SK-N-SH (cell line): ENCODE data around the gene CPVL. TPM values are rescaled to one million over a fixed set of nuclear protein-coding genes. Genes with fewer than 3 reads are reported as not detected.

ENCODE experiments used
- CTCF ChIA-PET: fragments of 300-600, 350-600 bp; formaldehyde crosslinking; extraction: SDS; loops from one replicate; lab custom pipeline; 2021; lab: Yijun Ruan, JAX
- POLR2A ChIA-PET: fragments of 350-600 bp; sonication (Branson Sonifier 250); formaldehyde crosslinking; extraction: SDS; loops from one replicate; lab custom pipeline; 2020; ENCODE audit warnings: antibody characterized with exemption, inconsistent platforms; lab: Yijun Ruan, JAX
- DNase-seq: peaks from one replicate; pipeline ENCODE4 v3.0.0; 2012
- H2AFZ ChIP-seq: fragments of 200-600 bp; sonication (generic); 2 replicates; pipeline ENCODE4 v1.8.1; 2016; ENCODE audit warnings: antibody characterized with exemption, mild to moderate bottlenecking, low read depth
- H3F3A ChIP-seq: fragments of 200-600 bp; sonication (generic); replicated peaks from 2 replicates; pipeline ENCODE3; 2016; ENCODE audit warnings: antibody characterized with exemption, mild to moderate bottlenecking; ENCODE audit not compliant: insufficient read depth
- H3K27ac ChIP-seq, 2 experiments: fragments of 200-500 bp in 1 of 2; fragments of 200-600 bp in 1 of 2; sonication (Bioruptor generic) in 1 of 2; sonication (generic), shearing (Covaris generic) in 1 of 2; 2 replicates each; pipeline versions ENCODE4 v1.5.1 to v1.6.1; 2014 to 2016; ENCODE audit warnings: low read depth in 2 of 2, inconsistent platforms in 1 of 2, low read length in 1 of 2, mild to moderate bottlenecking in 1 of 2, mixed read lengths in 1 of 2
- H3K27me3 ChIP-seq: fragments of 200-600 bp; sonication (generic), shearing (Covaris generic); 2 replicates; pipeline ENCODE4 v1.6.1; 2016; ENCODE audit warnings: mixed run types; ENCODE audit not compliant: insufficient read depth
- H3K36me3 ChIP-seq, 2 experiments: fragments of 200-500 bp in 1 of 2; fragments of 200-600 bp in 1 of 2; sonication (Bioruptor generic) in 1 of 2; sonication (generic) in 1 of 2; replicated peaks in 1 of 2; 2 replicates each; pipeline versions ENCODE3 to v1.5.1; 2014 to 2016; ENCODE audit warnings: low read length in 1 of 2, mild to moderate bottlenecking in 1 of 2; ENCODE audit not compliant: insufficient read depth in 2 of 2, control insufficient read depth in 1 of 2
- H3K4me1 ChIP-seq, 2 experiments: fragments of 200-500 bp in 1 of 2; fragments of 200-600 bp in 1 of 2; sonication (Bioruptor generic) in 1 of 2; sonication (generic), shearing (Covaris generic) in 1 of 2; 2 replicates each; pipeline versions ENCODE4 v1.5.1 to v1.6.1; 2014 to 2016; ENCODE audit warnings: low read depth in 1 of 2, low read length in 1 of 2, mixed run types in 1 of 2; ENCODE audit not compliant: insufficient read depth in 2 of 2, control insufficient read depth in 1 of 2
- H3K4me2 ChIP-seq: fragments of 200-600 bp; sonication (generic), shearing (Covaris generic); 2 replicates; pipeline ENCODE4 v1.6.1; 2017; ENCODE audit warnings: mixed run types
- H3K4me3 ChIP-seq, 2 experiments: fragments of 200-500 bp in 1 of 2; fragments of 200-600 bp in 1 of 2; sonication (Bioruptor generic) in 1 of 2; sonication (generic), shearing (Covaris generic) in 1 of 2; 2 replicates each; pipeline versions ENCODE4 v1.5.1 to v1.8.1; 2014 to 2016; ENCODE audit warnings: low read depth in 2 of 2, inconsistent platforms in 1 of 2, low read length in 1 of 2, mild to moderate bottlenecking in 1 of 2, mixed read lengths in 1 of 2, moderate library complexity in 1 of 2
- H3K79me2 ChIP-seq: fragments of 200-600 bp; sonication (generic); 2 replicates; pipeline ENCODE4 v1.8.1; 2017; ENCODE audit warnings: mild to moderate bottlenecking; ENCODE audit not compliant: insufficient read depth
- H3K9ac ChIP-seq: fragments of 200-600 bp; sonication (generic); 2 replicates; pipeline ENCODE4 v1.6.1; 2017; ENCODE audit warnings: mixed run types
- H3K9me2 ChIP-seq: fragments of 200-600 bp; sonication (generic); 2 replicates; pipeline ENCODE4 v1.6.1; 2017; ENCODE audit warnings: mixed run types
- H3K9me3 ChIP-seq: fragments of 200-600 bp; sonication (generic); 2 replicates; pipeline ENCODE4 v1.6.1; 2017; ENCODE audit warnings: mixed run types, mild to moderate bottlenecking, moderate library complexity
- H4K20me1 ChIP-seq: fragments of 200-600 bp; sonication (generic); 2 replicates; pipeline ENCODE4 v1.6.1; 2017; ENCODE audit warnings: mild to moderate bottlenecking, mixed run types; ENCODE audit not compliant: insufficient read depth
- CHD2 ChIP-seq: fragments of 150-350 bp; IDR thresholded peaks from 2 replicates; pipeline ENCODE4 v1.6.1; 2018; ENCODE audit warnings: low read length; ENCODE audit not compliant: partially characterized antibody
- ELF1 ChIP-seq: IDR thresholded peaks from 2 replicates; pipeline ENCODE4 v1.4.0; 2012
- FOSL2 ChIP-seq: IDR thresholded peaks from 2 replicates; pipeline ENCODE4 v1.4.0; 2012; ENCODE audit warnings: low read depth, mild to moderate bottlenecking, moderate library complexity, borderline replicate concordance
- GATA2 ChIP-seq: sonication (generic); formaldehyde crosslinking; IDR thresholded peaks from 2 replicates; pipeline ENCODE4 v1.5.0; 2020; ENCODE audit warnings: mild to moderate bottlenecking, missing genetic modification reagents
- IRF3 ChIP-seq: fragments of 150-350 bp; IDR thresholded peaks from 2 replicates; pipeline ENCODE4 v1.6.1; 2016; ENCODE audit warnings: mild to moderate bottlenecking, low read depth, low read length
- JUND ChIP-seq: IDR thresholded peaks from 2 replicates; pipeline ENCODE4 v1.4.0; 2012
- MEF2A ChIP-seq: IDR thresholded peaks from 2 replicates; pipeline ENCODE4 v1.4.0; 2012; ENCODE audit warnings: low read depth, borderline replicate concordance
- POLR2AphosphoS5 ChIP-seq: IDR thresholded peaks from 2 replicates; pipeline ENCODE4 v1.6.1; 2012; ENCODE audit warnings: low read depth, low read length
- RFX5 ChIP-seq: IDR thresholded peaks from 2 replicates; pipeline ENCODE4 v1.6.1; 2012; ENCODE audit warnings: mild to moderate bottlenecking, improper control_type of control experiment, low read length
- RXRA ChIP-seq: IDR thresholded peaks from 2 replicates; pipeline ENCODE4 v1.4.0; 2012; ENCODE audit warnings: low read depth, mild to moderate bottlenecking, borderline replicate concordance
- SIN3A ChIP-seq: IDR thresholded peaks from 2 replicates; pipeline ENCODE4 v1.6.1; 2012; ENCODE audit warnings: low read depth, mild to moderate bottlenecking, low read length, moderate library complexity, borderline replicate concordance
- TEAD4 ChIP-seq: IDR thresholded peaks from 2 replicates; pipeline ENCODE4 v1.4.0; 2012; ENCODE audit warnings: mild to moderate bottlenecking, borderline replicate concordance; ENCODE audit not compliant: insufficient read depth
- USF1 ChIP-seq: IDR thresholded peaks from 2 replicates; pipeline ENCODE4 v1.4.0; 2012; ENCODE audit warnings: low read depth, borderline replicate concordance
- ZBTB33 ChIP-seq: IDR thresholded peaks from 2 replicates; pipeline ENCODE4 v1.4.0; 2012; ENCODE audit warnings: low read depth, borderline replicate concordance
- WGBS: methylation state at CpG from one replicate; pipeline ENCODE4 v1.1.6; 2017; ENCODE audit warnings: low lambda C conversion rate; 5-methylcytosine and 5-hydroxymethylcytosine counted together
- polyA plus RNA-seq, 3 experiments: library from polyadenylated mRNA; depleted of rRNA; stranded (reverse); fragments of >200 nt; gene quantifications; 2 replicates each; pipeline ENCODE4 v1.2.3, GENCODE V29; 2012

The CPVL gene
- polyA plus RNA-seq, 1 of the 3 experiments (the other 2 are of a cell fraction), result not detected

GRCh38 chr7:29035044-29035740 lies 111.1 kb downstream of the CPVL start:
- peak overlapping the region in 1 of 2 experiments; percentile 39; a peak in 2 of 4 replicates for H3K27ac ChIP-seq
- peak overlapping the region; percentile 20 for H3K4me2 ChIP-seq
- H3K9me2 ChIP-seq, result no peaks in the 10 kb centered on the region
- H3K36me3 ChIP-seq, result no peaks in the 10 kb centered on the region
- no peak overlapping the region for H3K4me3 ChIP-seq
- CTCF ChIA-PET, result interaction anchor here (1.0 to 1.6 kb wide), 2 partner anchors 113 to 362 kb away, joined by 3 to 6 read pairs; no protein-coding TSS in a partner anchor
- POLR2A ChIA-PET, result no interaction called here
- H4K20me1 ChIP-seq, result no peaks in the 10 kb centered on the region
- peaks cover 0 to 22% of the 10 kb centered on the region in 2 experiments for H3K4me1 ChIP-seq
- H2AFZ ChIP-seq, result peak overlapping the region; percentile 44
- H3F3A ChIP-seq, result peaks cover 7% of the 10 kb centered on the region
- H3K27me3 ChIP-seq, result no peaks in the 10 kb centered on the region
- WGBS, result 47% methylated on average over 8 of the region's 8 CpGs
- DNase-seq, result no peak
- peak; percentile 44; the same call in 1 of the 2 replicates for TF ChIP-seq FOSL2
- no peak for TF ChIP-seq IRF3
- H3K9me3 ChIP-seq, result no peaks in the 10 kb centered on the region
- H3K79me2 ChIP-seq, result no peaks in the 10 kb centered on the region
- H3K9ac ChIP-seq, result no peak overlapping the region; the same call in 1 of the 2 replicates

- Histone ChIP-seq H3K79me2 (no peaks in the 10 kb centered on the region), H3K36me3 (no peaks in the 10 kb centered on the region), H3K9me2 (no peaks in the 10 kb centered on the region), H2AFZ (no peak overlapping the region), H3K27me3 (no peaks in the 10 kb centered on the region), H4K20me1 (no peaks in the 10 kb centered on the region), H3K4me2 (no peak overlapping the region), H3K27ac (no peak overlapping the region), H3K4me3 (no peak overlapping the region), H3F3A (peaks cover 7% of the 10 kb centered on the region), H3K9me3 (no peaks in the 10 kb centered on the region), H3K4me1 (peaks cover 0 to 6% of the 10 kb centered on the region in 2 experiments; a peak in 1 of 4 replicates), H3K9ac (no peak overlapping the region)
- ChIA-PET CTCF (interaction anchor here (0.7 to 2.1 kb wide), 4 partner anchors 13 to 107 kb away, joined by 3 to 6 read pairs (median 5); no protein-coding TSS in a partner anchor), POLR2A (no interaction called here)
- no peak for TF ChIP-seq USF1
- no peak for TF ChIP-seq RXRA
- TF ChIP-seq CHD2, result no peak
- no peak for TF ChIP-seq GATA2
- no peak for TF ChIP-seq RFX5
- no peak for TF ChIP-seq ELF1
- TF ChIP-seq SIN3A, result no peak
- no peak for TF ChIP-seq FOSL2
- no peak for TF ChIP-seq TEAD4
- TF ChIP-seq MEF2A, result no peak
- TF ChIP-seq POLR2AphosphoS5, result no peak
- no peak for TF ChIP-seq IRF3
- TF ChIP-seq ZBTB33, result no peak
- TF ChIP-seq JUND, result no peak
- 39% methylated on average over 2 of the region's 2 CpGs for WGBS
- no peak for DNase-seq
Observed at GRCh38 chr7:29033584-29033983, 112.8 kb downstream of the CPVL start.
